Measurements from ENCODE around the gene TECTB. TPM values are rescaled to one million over a fixed set of nuclear protein-coding genes. Genes with fewer than 3 reads are reported as not detected.

Gene TECTB
- total RNA-seq, 4 donors from 2014 or later, result not detected

- WGBS, 2 donors, result 42 to 43% methylated on average over 1 of the region's 1 CpG
- Histone ChIP-seq H3K36me3 (no peaks in the 10 kb centered on the region), H3K27me3 (no peaks in the 10 kb centered on the region), H3K27ac (peak overlapping the region in 1 of 4 donors; percentile 26), H3K4me3 (no peak overlapping the region), H3K4me1 (peaks cover 0 to 12% (median 2%) of the 10 kb centered on the region in 4 donors), H3K9me3 (no peaks in the 10 kb centered on the region)
- TF ChIP-seq POLR2A (IDR thresholded peaks at IDR 0.05) (no peak), EP300 (IDR thresholded peaks at IDR 0.05) (no peak), CTCF (IDR thresholded peaks at IDR 0.05) (no peak)
- DNase-seq (ENCODE audit: low spot score in 2 of 2), result no peak
These were observed 47.5 kb downstream of the TECTB start for GRCh38 chr10:112330607-112331160.

- 82% methylated on average over 3 of the region's 3 CpGs for WGBS, 2 donors
- Histone ChIP-seq H3K36me3 (no peaks in the 10 kb centered on the region), H3K4me3 (no peak overlapping the region), H3K27me3 (no peaks in the 10 kb centered on the region), H3K27ac (no peak overlapping the region), H3K9me3 (no peaks in the 10 kb centered on the region), H3K4me1 (peaks cover 0 to 12% (median 2%) of the 10 kb centered on the region in 4 donors)
- no peak for TF ChIP-seq EP300 (IDR thresholded peaks at IDR 0.05)
- TF ChIP-seq POLR2A (IDR thresholded peaks at IDR 0.05), result no peak
- TF ChIP-seq CTCF (IDR thresholded peaks at IDR 0.05), result no peak
- DNase-seq (ENCODE audit: low spot score in 2 of 2), result no peak
These were observed 48.8 kb downstream of the TECTB start for GRCh38 chr10:112332022-112332421.

GRCh38 chr10:112332509-112333228, 49.5 kb downstream of the TECTB start:
- no peaks in the 10 kb centered on the region for H3K27me3 ChIP-seq

GRCh38 chr10:112333452-112333851, 50.3 kb downstream of the TECTB start:
- Histone ChIP-seq H3K9me3 (no peaks in the 10 kb centered on the region), H3K27ac (no peak overlapping the region), H3K27me3 (no peaks in the 10 kb centered on the region), H3K36me3 (no peaks in the 10 kb centered on the region), H3K4me1 (peaks cover 0 to 12% (median 2%) of the 10 kb centered on the region in 4 donors), H3K4me3 (no peak overlapping the region)
- no peak for TF ChIP-seq CTCF (IDR thresholded peaks at IDR 0.05)
- no peak for TF ChIP-seq POLR2A (IDR thresholded peaks at IDR 0.05)
- no peak for TF ChIP-seq EP300 (IDR thresholded peaks at IDR 0.05)
- no peak for DNase-seq (ENCODE audit: low spot score in 2 of 2)
- WGBS, 2 donors, result 63 to 74% methylated on average over 4 of the region's 4 CpGs

More at GRCh38 chr10:112332509-112333228, 49.5 kb downstream of the TECTB start:
- 31 to 36% methylated on average over 5 of the region's 5 CpGs for WGBS, 2 donors
- Histone ChIP-seq H3K4me1 (peaks cover 0 to 12% (median 2%) of the 10 kb centered on the region in 4 donors), H3K9me3 (no peaks in the 10 kb centered on the region), H3K4me3 (no peak overlapping the region), H3K27ac (no peak overlapping the region), H3K36me3 (no peaks in the 10 kb centered on the region)
- DNase-seq (ENCODE audit: low spot score in 2 of 2), result no peak
- TF ChIP-seq CTCF (IDR thresholded peaks at IDR 0.05) (no peak), POLR2A (IDR thresholded peaks at IDR 0.05) (no peak), EP300 (IDR thresholded peaks at IDR 0.05) (no peak)
